KOPT-K1 (cell line): ENCODE results near the gene RAP2C.

Experiments
- H3K27ac ChIP-seq: fragments of 200-600 bp; sonication (generic); 2 replicates; pipeline ENCODE4 v1.5.1; 2016; ENCODE audit warnings: antibody characterized with exemption, mild to moderate bottlenecking, low read depth, low read length; ENCODE audit not compliant: poor library complexity, severe bottlenecking
- H3K36me3 ChIP-seq: fragments of 200-600 bp; sonication (generic); 2 replicates; pipeline ENCODE4 v1.5.1; 2017; ENCODE audit warnings: antibody characterized with exemption, mild to moderate bottlenecking, low read length, moderate library complexity; ENCODE audit not compliant: insufficient read depth
- H3K9me3 ChIP-seq: fragments of 200-600 bp; sonication (generic); 2 replicates; pipeline ENCODE4 v1.5.1; 2017; ENCODE audit warnings: antibody characterized with exemption, low read length, mild to moderate bottlenecking; ENCODE audit not compliant: insufficient read depth, poor library complexity, severe bottlenecking

Gene RAP2C

DNA sequence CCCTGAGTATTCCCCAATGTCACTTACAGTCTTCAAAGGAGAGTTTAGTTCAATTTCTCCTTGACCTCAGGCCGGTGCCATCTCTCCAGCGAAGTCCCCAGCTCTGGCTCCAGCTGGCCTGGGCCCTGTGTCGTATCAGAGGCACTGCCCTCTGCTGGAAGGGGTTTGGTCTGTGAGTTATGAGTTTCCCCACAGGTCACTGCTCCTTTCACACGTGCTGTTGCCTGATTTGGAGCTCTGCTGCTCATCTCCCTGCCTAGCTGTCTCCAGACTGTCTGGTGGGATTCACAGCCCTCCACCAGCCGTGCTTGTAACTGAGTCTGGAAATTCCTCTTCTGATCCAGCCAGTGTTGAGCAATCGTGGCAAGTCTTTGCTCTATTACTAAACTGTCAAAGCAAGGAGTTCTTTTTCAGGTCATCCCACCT, at the start of gene RAP2C:
Gene RAP2C, minus strand, starts transcription at position 105 of the 426 bp plus-strand sequence. CDS start 2,179 bp downstream, outside the sequence.
- Histone ChIP-seq H3K27ac (peak within 1 kb of the TSS; percentile 89), H3K36me3 (peaks cover 6% of the 10 kb centered on the region; the same call in 1 of the 2 replicates), H3K9me3 (no peaks in the 10 kb centered on the region)

DNA sequence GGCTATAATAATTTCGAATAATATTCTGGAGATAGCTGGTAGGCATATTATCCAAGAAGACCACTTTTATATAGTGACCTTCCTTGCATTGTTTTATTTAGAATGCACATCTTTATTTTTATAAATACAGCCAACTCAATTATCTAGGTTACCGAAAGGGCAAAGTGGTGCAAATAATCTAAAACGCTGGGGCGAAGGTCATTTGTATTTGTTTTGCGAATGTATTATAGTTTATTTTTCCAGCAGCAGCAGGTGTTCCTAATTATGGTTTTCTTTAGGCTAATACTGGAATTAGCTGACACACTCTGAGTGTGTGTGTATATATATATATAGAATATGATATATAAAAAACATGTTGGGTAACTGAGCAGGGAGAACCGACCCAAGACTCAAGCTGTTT, 48.1 kb upstream of the RAP2C start:
- no peaks in the 10 kb centered on the region for H3K36me3 ChIP-seq
- no peak overlapping the region for H3K27ac ChIP-seq
- no peaks in the 10 kb centered on the region for H3K9me3 ChIP-seq

DNA sequence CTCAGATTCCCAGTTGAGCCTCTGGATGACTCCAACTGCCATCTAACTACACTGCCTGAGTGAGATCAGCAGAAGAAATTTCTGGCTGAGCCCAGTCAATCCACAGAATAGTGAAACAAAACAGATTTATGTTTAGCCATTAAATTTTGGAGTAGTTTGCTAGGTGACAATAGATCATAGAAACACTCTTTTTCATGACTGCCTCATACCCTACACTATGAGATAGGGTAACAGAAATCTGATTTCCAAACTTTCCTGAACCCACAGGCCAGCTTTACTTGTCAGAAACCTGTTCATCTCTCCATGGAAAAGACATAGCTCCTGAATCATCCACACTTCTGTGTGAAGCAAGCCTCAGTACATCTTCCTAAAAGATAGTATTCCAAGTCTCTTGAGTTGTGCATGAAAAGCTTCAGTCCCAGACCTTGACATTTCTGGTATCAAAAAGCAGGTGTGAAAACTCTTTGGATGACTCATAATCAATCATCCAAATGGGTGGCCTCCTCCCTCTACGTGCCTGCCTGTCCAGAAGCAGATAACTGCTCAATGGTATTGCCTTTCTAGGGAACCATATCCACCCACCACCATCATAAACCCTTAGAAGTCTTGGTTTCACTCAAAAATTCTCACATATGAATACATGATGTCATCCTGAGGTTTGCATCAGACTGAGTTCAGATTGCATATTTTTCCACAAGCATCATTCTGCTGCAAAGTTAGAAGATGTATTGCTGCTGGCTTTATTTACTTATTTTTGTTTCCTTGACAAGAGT, 47.5 kb upstream of the RAP2C start:
- H3K9me3 ChIP-seq = no peaks in the 10 kb centered on the region
- H3K27ac ChIP-seq = no peak overlapping the region
- no peaks in the 10 kb centered on the region for H3K36me3 ChIP-seq

DNA sequence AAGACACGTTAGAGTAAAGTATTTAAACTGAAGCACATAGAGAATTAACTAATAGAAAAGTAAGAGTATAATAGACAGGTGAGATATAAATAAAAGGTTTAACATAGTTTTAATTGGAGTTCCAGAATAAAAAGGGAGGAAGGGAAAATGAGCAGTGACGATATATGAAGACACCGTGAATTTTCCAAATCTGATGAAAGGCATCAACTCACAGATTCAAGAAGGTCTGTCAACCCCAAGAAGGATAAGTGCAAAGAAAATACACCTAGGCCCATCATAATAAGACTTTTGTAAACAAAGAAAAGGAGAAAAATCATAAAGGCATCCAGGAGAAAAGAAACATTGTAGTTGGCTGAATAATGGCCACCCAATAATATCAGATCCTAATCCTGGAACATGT, 43.9 kb upstream of the RAP2C start:
- Histone ChIP-seq H3K9me3 (no peaks in the 10 kb centered on the region), H3K27ac (no peak overlapping the region)

GRCh38 chrX:132258509-132258908, 39.3 kb upstream of the RAP2C start:
- Histone ChIP-seq H3K9me3 (no peaks in the 10 kb centered on the region), H3K36me3 (no peaks in the 10 kb centered on the region), H3K27ac (no peak overlapping the region)

More for the DNA sequence above, 43.9 kb upstream of the RAP2C start:
- H3K36me3 ChIP-seq = no peaks in the 10 kb centered on the region

DNA sequence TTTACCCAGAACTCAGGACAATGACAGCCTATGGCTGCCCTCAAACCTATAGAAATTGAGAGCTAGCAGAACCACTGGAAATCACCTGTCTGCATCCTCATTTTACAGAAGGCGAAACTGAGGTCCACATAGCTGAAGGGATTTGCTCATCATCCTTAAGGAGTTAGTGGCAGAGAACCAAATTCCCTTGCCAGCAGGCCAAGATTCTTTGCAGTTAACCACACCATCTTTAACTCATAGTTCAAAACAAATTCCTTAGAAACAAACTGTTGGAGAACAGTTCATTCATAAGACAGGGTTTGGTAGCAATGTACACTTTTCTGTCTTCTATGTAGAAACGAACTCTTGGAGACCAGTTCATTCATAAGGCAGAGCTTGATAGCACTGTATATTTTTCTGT, 37.9 kb upstream of the RAP2C start:
- H3K36me3 ChIP-seq = no peaks in the 10 kb centered on the region
- no peak overlapping the region for H3K27ac ChIP-seq
- H3K9me3 ChIP-seq = no peaks in the 10 kb centered on the region

GRCh38 chrX:132236121-132236520, 16.9 kb upstream of the RAP2C start:
- Histone ChIP-seq H3K27ac (no peak overlapping the region), H3K9me3 (no peaks in the 10 kb centered on the region), H3K36me3 (no peaks in the 10 kb centered on the region)

- Histone ChIP-seq H3K36me3 (no peaks in the 10 kb centered on the region), H3K9me3 (no peaks in the 10 kb centered on the region), H3K27ac (no peak overlapping the region)
These were observed 16.2 kb upstream of the RAP2C start for GRCh38 chrX:132235488-132235887.

DNA sequence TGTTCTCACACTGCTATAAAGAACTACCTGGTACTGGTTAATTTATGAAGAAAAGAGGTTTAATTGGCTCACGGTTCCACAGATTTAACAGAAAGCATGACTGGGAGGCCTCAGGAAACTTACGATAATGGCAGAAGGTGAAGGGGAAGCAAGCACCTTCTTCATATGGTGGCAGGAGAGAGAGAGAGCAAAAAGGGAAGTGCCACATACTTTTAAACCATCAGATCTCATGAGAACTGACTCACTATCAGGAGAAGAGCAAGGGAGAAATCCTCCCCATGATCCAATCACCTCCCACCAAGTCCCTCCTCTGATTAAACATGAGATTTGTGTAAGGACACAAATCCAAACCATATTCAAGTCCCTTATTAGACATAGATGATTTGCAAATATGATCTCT, 12.3 kb upstream of the RAP2C start:
- Histone ChIP-seq H3K36me3 (no peaks in the 10 kb centered on the region), H3K27ac (no peak overlapping the region), H3K9me3 (no peaks in the 10 kb centered on the region)

DNA sequence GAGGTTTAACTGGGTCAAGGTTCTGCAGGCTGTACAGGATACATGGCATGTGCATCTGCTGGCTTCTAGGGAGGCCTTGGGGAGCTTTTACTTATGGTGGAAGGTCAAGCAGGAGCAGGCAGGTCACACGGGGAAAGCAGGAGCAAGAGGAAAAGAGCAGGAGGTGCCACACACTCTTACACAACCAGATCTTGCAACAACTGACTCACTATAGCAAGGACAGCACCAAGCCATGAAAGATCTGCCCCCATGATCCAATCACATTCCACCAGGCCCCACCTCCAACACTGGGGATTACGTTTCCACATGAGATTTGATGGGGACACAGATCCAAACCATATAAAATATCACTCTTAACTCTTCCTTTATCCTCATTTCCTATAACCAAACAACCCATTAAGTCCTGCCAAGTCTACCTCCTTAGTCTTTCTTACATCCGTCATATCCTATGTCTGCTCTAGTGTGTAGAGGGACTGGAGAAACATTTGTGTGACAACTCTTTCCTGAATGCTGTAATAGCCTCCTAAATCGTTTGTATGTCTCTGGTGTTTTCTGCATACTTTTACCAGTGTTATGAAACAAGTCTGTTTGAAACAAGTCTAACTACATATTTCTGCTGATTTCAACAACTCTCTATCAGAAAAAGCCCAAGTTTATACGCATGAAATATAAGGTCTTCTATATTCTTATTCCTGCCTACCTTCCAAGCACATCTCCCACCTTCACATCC, 8.3 kb upstream of the RAP2C start:
- H3K36me3 ChIP-seq = no peaks in the 10 kb centered on the region
- H3K27ac ChIP-seq = no peak overlapping the region
- no peaks in the 10 kb centered on the region for H3K9me3 ChIP-seq

DNA sequence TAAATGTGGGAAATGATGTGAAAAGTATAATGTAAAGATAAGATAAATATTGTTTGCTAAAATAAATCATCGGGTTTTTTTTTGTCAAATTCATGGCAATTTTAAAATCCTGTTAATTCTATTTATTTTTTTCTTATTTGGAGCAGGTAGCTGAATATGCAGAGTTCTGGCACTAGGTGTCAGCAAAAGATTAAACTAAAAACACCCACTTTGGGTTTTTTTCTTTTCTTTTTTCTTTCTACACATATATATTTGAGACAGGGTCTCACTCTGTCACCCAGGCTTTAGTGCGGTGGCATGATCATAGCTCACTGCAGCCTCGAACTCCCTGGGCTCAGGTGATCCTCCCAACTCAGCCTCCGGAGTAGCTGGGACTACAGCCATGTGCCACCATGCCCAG, 6.9 kb upstream of the RAP2C start:
- Histone ChIP-seq H3K9me3 (no peaks in the 10 kb centered on the region), H3K36me3 (no peaks in the 10 kb centered on the region), H3K27ac (no peak overlapping the region)

- H3K36me3 ChIP-seq = peaks cover 17% of the 10 kb centered on the region
- H3K9me3 ChIP-seq = no peaks in the 10 kb centered on the region
- H3K27ac ChIP-seq = peak overlapping the region; percentile 89
These were observed 991 bp downstream of the RAP2C start for GRCh38 chrX:132218100-132218812.

- H3K27ac ChIP-seq = peak overlapping the region; percentile 89
- H3K9me3 ChIP-seq = no peaks in the 10 kb centered on the region
- H3K36me3 ChIP-seq = peaks cover 25% of the 10 kb centered on the region
These were observed 1.8 kb downstream of the RAP2C start for GRCh38 chrX:132217203-132218073.

- peak overlapping the region; percentile 89 for H3K27ac ChIP-seq
- H3K36me3 ChIP-seq = peaks cover 30% of the 10 kb centered on the region
- no peaks in the 10 kb centered on the region for H3K9me3 ChIP-seq
These were observed 2.4 kb downstream of the RAP2C start for GRCh38 chrX:132216806-132217202.
